Left lung (tissue), 10 donors: ENCODE data around the gene WNT3A. TPM values are rescaled to one million over a fixed set of nuclear protein-coding genes. Genes with fewer than 3 reads are reported as not detected.
A peak's percentile ranks its signal among the peaks of the same experiment; 100 is the strongest.

Source experiments
- ATAC-seq: fragments of 200-7000 bp; cut with Tn5 transposase; one replicate; pipeline ENCODE4 v1.9.1; 2020; ENCODE audit warnings: moderate library complexity
- DNase-seq, 4 donors: peaks; one replicate each; pipeline ENCODE4 v3.0.0-alpha.2; 2013 to 2020
- H3K27ac ChIP-seq, 2 donors: fragments of 200-600 bp; sonication (generic) in 1 of 2; one replicate each; pipeline versions ENCODE4 v1.5.0 to v1.8.0; 2020 to 2021
- H3K27me3 ChIP-seq, 2 donors: fragments of 200-600 bp; sonication (generic) in 1 of 2; one replicate each; pipeline versions ENCODE4 v1.5.0 to v1.8.0; 2020 to 2021
- H3K36me3 ChIP-seq, 2 donors: fragments of 200-600 bp; sonication (generic) in 1 of 2; one replicate each; pipeline versions ENCODE4 v1.5.0 to v1.8.0; 2020 to 2021
- H3K4me1 ChIP-seq, 2 donors: fragments of 200-600 bp; one replicate each; pipeline ENCODE4 v1.8.0; 2021
- H3K4me3 ChIP-seq, 2 donors: fragments of 200-600 bp; sonication (generic) in 1 of 2; one replicate each; pipeline versions ENCODE4 v1.5.0 to v1.8.0; 2020 to 2021; ENCODE audit warnings: mild to moderate bottlenecking in 1 of 2
- H3K9me3 ChIP-seq, 2 donors: fragments of 200-600 bp; sonication (generic) in 1 of 2; one replicate each; pipeline versions ENCODE4 v1.5.0 to v1.8.0; 2020 to 2021
- intact Hi-C, 2 donors: fragments of 100-400 bp; cut with DNase I; formaldehyde crosslinking; loops; one replicate each; pipeline versions ENCODE4 v1.11.2 to v1.14.2; 2022
- polyA plus RNA-seq, 6 donors: library from polyadenylated mRNA; unstranded; fragments of 120-200 nt; gene quantifications; one replicate each; pipeline ENCODE4 v1.2.1, GENCODE V29; 2013; ENCODE audit not compliant: insufficient read length in 6 of 6
- total RNA-seq, 2 donors: library from RNA; stranded (reverse); fragmentation: NEBNext Ultra II Directional; extraction: Animal tissue kit (Norgen Biotek cat#: 25700); gene quantifications; one replicate each; pipeline ENCODE4 v1.2.1, GENCODE V29; 2021
- TF ChIP-seq, protein P1 (sequence below), 2 donors: fragments of 200-600 bp; sonication (generic) in 1 of 2; IDR thresholded peaks; one replicate each; pipeline versions ENCODE4 v1.5.0 to v1.8.0; 2021; ENCODE audit warnings: antibody characterized with exemption in 2 of 2
- donor health status: DM: no; HTN: yes; CAD: no.
- donor health status: DM: no; HTN: no; CAD: no.

Gene WNT3A
- total and polyA plus RNA-seq, 8 donors = 0.06 to 1.5 (median 0.11) TPM; not detected in 2

GRCh38 chr1:228034954-228035837 lies 28.4 kb downstream of the WNT3A start:
- DNase-seq = peak in 1 of 4 donors; percentile 18
- TF ChIP-seq, protein P1, sequence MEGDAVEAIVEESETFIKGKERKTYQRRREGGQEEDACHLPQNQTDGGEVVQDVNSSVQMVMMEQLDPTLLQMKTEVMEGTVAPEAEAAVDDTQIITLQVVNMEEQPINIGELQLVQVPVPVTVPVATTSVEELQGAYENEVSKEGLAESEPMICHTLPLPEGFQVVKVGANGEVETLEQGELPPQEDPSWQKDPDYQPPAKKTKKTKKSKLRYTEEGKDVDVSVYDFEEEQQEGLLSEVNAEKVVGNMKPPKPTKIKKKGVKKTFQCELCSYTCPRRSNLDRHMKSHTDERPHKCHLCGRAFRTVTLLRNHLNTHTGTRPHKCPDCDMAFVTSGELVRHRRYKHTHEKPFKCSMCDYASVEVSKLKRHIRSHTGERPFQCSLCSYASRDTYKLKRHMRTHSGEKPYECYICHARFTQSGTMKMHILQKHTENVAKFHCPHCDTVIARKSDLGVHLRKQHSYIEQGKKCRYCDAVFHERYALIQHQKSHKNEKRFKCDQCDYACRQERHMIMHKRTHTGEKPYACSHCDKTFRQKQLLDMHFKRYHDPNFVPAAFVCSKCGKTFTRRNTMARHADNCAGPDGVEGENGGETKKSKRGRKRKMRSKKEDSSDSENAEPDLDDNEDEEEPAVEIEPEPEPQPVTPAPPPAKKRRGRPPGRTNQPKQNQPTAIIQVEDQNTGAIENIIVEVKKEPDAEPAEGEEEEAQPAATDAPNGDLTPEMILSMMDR (IDR thresholded peaks at IDR 0.05) = no peak
- Histone ChIP-seq H3K9me3 (peaks cover 0 to 5% of the 10 kb centered on the region in 2 donors), H3K27me3 (peaks cover 0 to 59% of the 10 kb centered on the region in 2 donors), H3K4me3 (no peak overlapping the region), H3K27ac (no peak overlapping the region), H3K36me3 (no peaks in the 10 kb centered on the region), H3K4me1 (peaks cover 0 to 9% of the 10 kb centered on the region in 2 donors)
- intact Hi-C loops = no loop called here
- no peak for ATAC-seq

GRCh38 chr1:228035844-228036243 lies 29.0 kb downstream of the WNT3A start:
- Histone ChIP-seq H3K36me3 (no peaks in the 10 kb centered on the region), H3K27me3 (peaks cover 0 to 63% of the 10 kb centered on the region in 2 donors), H3K27ac (no peak overlapping the region), H3K9me3 (peaks cover 0 to 5% of the 10 kb centered on the region in 2 donors), H3K4me1 (peaks cover 0 to 9% of the 10 kb centered on the region in 2 donors), H3K4me3 (no peak overlapping the region)
- intact Hi-C loops = no loop called here
- DNase-seq (peak in 1 of 4 donors; percentile 7), ATAC-seq (no peak)
- TF ChIP-seq, protein P1 (IDR thresholded peaks at IDR 0.05) = no peak

DNA sequence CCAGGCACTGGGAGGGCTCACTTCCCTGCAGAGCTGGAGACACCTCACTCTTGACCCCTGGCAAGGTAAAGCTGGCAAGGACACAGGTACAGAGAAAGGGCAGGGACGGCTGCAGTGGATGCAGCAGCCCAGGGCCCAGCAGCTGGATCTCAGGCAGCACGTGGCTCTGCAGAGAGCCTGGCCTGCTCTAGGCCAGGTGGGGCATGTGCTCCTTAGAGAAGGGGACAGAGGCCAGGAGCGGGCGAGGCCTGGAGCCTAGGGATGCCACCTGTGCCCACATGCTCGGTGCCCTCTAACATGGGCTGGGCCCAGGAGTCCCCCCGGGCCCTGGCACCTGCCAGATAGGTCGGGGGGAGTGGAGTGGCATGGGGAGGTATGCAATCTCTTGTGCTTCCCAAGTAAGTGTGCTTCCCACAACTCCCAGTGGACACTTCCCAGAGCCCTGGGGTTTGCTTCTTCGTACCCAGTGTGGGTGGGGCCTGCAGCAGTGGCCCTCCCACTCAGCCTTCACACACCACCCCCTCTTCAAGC lies 30.0 kb downstream of the WNT3A start:
- no peak overlapping the region for H3K27ac ChIP-seq
- peak; percentile 59 for ATAC-seq
- TF ChIP-seq, protein P1 (IDR thresholded peaks at IDR 0.05) = no peak
- H3K9me3 ChIP-seq = peaks cover 0 to 5% of the 10 kb centered on the region in 2 donors
- H3K4me1 ChIP-seq = peaks cover 0 to 9% of the 10 kb centered on the region in 2 donors
- H3K27me3 ChIP-seq = peaks cover 0 to 61% of the 10 kb centered on the region in 2 donors
- intact Hi-C loops = no loop called here
- H3K36me3 ChIP-seq = no peaks in the 10 kb centered on the region
- H3K4me3 ChIP-seq = no peak overlapping the region
- peak in 1 of 4 donors; percentile 20 for DNase-seq

- peaks cover 0 to 61% of the 10 kb centered on the region in 2 donors for H3K27me3 ChIP-seq
- DNase-seq (peak in 2 of 4 donors; percentile 35 to 53), ATAC-seq (peak; percentile 91)
- H3K36me3 ChIP-seq = no peaks in the 10 kb centered on the region
- peaks cover 0 to 9% of the 10 kb centered on the region in 2 donors for H3K4me1 ChIP-seq
- intact Hi-C loops = no loop called here
- H3K4me3 ChIP-seq = peak overlapping the region in 1 of 2 donors; percentile 3
- TF ChIP-seq, protein P1 (IDR thresholded peaks at IDR 0.05) = no peak
- peaks cover 0 to 5% of the 10 kb centered on the region in 2 donors for H3K9me3 ChIP-seq
- H3K27ac ChIP-seq = no peak overlapping the region
Measured at GRCh38 chr1:228037401-228038386, 30.9 kb downstream of the WNT3A start.
